ENCODE results near the gene RAB4B.
"Not testable (repeated sequence)": the region's sequence is repeated elsewhere in the genome, so short reads cannot be mapped to it uniquely, and the experiment has no call there.

RAB4B gene

DNA sequence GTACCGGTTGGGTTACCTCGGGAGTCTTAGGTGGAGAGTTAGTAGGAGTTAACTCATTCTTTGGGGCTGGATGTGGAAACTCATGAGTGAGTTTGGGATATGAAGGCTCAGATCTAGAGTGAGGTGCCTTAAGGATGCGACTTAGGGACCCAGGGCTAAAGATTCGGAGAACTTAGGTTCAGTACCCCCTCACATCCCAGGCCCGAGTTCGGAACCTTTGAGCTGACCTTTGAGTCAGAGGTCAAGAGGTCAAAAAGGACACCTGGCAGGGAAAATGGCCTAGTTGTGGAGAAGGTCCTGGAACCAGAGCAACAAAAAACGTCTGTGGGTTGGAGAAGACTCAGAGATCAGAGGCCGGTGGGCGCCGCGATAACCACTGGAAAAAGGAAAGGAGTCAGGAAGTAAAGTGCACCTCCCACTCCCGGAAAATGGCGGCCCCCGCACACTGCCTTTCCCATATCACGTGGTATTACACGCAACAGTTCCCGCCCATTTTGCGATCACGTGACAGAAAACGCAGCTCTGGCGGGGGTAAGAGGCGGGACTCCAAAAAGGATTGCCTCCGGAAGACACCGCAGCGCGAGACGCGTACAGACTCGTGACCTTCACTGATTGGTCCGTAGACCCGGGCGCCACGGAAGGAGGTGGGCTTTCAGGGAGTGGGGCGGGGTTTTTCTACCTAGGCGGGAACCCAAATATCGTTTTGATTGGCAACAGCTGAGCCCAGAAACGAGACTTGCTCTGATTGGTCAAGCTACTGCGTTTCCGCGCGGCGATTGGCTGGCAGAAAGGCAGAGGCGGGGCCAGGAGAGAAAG is 27.8 kb upstream of the RAB4B start, which contains the start of gene ACTMAP:
Gene ACTMAP (minus strand): TSS at position 420 of the 816 bp plus-strand sequence. CDS start 674 bp downstream, outside the sequence.
- peak; percentile 97 to 100 (median 100) for DNase-seq

DNA sequence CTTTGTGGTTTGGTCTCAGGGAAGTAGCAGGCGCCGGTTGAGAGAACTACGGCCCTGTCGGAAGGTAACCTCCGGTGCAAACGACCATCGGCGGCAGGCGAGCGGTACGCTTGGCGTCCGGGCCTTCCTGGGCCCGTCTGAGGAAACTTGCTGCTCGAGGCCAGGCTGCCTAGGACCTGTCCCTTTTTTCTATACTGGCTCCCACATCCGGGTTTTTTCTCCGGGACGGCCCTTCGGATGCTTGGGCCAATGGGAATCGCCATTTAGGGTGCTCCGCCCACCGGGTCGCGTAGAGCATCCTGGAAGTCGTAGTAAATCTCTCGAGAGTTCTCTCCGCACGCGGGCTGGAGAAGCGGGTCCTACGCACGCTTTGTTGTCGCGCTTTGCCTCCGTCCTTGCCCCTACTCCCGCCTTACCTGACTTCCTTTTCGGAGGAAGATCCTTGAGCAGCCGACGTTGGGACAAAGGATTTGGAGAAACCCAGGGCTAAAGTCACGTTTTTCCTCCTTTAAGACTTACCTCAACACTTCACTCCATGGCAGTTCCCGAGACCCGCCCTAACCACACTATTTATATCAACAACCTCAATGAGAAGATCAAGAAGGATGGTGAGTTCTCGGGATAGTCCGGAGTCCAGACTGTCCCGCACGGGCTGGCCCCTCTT is 27.0 kb upstream of the RAB4B start, which contains the start of gene SNRPA:
Gene SNRPA (plus strand): TSS at position 330 of the 664 bp plus-strand sequence. CDS start 206 bp downstream, at position 536.
- peak in 49 of 51 donors; percentile 89 to 100 (median 97) for DNase-seq

DNA sequence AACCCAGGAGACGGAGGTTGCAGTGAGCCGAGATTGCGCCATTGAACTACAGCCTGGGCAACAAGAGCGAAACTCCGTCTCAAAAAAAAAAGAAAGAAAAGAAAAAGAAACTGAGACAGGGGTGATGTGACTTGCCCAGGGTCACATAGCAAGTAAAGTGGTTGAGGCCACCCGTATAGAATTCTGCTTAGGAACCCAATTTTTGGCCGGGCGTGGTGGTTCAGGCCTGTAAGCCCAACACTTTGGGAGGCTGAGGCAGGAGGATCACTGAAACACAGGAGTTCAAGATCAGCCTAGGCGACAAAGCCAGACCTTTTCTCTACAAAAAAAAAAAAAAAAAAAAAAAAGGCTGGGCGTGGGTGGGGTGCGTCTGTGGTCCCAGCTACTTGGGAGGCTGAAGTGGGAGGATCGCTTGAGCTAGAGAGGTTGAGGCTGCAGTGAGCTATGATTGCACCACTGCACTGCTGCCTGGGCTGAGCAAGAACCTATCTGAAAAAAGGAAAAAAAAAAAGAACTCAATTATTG is 25.7 kb upstream of the RAB4B start:
- no peak for DNase-seq

DNA sequence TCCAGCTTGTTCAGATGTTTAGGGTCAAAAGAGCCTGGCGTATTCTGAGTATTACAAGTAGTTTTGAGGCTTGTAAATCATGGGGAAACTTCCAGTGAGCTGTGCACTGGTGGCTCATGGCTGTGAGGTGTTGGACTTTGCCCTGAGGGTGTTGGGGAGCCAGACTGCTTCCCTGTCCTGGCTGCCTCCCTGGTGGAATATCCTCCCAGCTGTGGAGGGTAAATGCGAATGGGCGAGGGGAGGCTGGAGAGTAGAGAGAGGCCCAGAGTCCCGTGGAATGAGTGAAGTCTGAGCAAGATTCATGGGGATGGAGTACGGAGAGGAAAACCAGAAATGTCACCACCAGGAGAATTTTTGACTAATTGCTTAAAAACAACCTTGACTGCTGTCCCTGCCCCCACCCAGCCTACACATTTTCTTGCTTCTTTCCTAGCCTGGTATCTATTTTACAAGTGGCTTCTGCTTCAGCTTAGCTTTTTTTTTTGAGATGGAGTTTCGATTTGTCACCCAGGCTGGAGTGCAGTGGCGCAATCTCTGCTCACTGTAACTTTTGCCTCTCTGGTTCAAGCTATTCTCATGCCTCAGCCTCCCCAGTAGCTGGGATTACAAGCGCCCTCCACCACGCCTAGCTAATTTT is 23.3 kb upstream of the RAB4B start:
- DNase-seq: peak in 1 of 51 donors; percentile 29

DNA sequence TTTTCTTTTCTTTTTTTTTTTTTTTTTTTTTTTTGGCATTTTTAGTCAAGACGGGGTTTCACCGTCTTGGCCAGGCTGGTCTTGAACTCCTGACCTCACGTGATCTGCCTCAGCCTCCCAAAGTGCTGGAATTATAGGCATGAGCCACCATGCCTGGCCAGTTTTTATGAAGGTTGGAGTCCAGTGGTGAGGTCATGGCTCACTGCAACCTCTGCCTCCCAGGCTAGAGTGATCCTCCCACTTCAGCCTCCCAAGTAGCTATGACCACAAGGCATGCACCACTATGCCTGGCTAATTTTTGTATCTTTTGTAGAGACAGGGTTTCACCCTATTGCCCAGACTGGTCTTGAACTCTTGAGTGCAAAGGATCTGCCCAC is 22.8 kb upstream of the RAB4B start:
- no peak for DNase-seq

DNA sequence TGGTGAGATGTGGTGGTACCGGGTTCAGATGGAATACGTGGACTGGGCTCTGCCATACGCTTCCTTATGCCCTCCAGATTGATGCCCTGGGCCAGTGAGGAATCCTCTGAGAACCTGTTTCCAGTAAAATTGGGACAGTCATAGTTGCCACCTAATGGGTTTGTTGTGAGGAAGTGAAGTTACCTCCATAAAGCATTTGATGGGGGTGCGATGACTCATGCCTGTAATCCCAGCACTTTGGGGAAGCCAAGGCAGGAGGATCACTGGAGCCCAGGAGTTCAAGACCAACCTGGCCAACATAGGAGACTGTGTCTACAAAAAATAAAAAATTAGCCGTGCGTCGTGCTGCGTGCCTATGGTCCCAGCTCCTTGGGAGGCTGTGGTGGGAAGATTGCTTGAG is 22.3 kb upstream of the RAB4B start:
- DNase-seq: no peak

DNA sequence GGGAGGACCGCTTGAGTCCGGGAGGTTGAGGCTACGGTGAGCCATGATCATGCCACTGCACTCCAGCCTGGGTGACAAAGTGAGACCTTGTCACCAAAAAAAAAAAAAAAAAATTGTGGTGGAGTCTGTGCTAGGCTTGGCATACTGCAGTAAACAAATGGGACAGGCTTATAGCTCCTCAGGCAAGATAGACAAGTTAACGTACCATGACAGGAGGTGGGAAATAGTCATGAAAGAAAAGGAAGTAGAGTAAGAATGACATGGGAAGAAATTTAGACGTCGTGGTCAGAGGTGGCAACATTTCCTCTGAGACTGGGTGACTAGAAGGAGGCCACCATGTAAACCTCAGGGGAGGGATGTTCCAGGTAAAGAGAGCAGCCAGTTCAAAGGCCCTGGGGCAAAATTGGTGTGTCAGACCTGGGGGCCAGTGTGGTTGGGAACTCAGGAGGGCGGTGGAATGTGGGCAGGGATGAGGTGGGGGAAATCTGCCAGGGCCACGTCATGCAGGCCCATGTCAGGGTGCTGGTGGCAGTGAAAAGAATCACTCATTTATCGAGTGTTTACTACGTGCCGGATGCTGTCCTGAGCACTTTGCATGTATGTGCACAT is 21.4 kb upstream of the RAB4B start:
- no peak for DNase-seq

DNA sequence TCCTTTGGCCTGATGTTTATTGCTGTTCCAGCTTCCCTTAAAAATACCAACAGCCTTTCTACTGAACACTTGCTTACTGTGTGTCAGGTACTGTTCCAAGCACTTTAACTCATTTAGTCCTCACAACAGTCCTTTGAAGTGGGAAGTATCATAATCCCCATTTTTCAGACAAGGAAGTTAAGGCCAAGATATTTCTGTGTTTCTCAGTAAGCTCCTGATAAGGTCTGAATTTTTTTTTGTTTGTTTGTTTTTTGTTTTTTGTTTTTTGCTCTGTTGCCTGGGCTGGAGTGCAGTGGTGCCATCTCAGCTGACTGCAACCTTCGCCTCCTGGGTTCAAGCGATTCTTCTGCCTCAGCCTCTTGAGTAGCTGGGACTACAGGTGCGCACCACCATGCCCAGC is 19.6 kb upstream of the RAB4B start:
- DNase-seq: no peak

DNA sequence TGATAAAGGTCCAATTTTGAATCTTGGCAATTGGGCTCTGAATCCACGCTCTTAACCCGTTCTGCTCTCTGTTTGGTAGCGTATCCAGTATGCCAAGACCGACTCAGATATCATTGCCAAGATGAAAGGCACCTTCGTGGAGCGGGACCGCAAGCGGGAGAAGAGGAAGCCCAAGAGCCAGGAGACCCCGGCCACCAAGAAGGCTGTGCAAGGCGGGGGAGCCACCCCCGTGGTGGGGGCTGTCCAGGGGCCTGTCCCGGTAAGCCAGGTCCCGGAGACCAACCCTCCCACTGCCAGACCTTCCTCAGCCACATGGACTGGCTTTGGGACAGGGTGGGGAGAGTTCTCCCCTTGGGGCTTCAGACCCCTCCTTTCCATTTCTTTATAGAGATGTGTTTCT is 18.7 kb upstream of the RAB4B start:
- no peak for DNase-seq

DNA sequence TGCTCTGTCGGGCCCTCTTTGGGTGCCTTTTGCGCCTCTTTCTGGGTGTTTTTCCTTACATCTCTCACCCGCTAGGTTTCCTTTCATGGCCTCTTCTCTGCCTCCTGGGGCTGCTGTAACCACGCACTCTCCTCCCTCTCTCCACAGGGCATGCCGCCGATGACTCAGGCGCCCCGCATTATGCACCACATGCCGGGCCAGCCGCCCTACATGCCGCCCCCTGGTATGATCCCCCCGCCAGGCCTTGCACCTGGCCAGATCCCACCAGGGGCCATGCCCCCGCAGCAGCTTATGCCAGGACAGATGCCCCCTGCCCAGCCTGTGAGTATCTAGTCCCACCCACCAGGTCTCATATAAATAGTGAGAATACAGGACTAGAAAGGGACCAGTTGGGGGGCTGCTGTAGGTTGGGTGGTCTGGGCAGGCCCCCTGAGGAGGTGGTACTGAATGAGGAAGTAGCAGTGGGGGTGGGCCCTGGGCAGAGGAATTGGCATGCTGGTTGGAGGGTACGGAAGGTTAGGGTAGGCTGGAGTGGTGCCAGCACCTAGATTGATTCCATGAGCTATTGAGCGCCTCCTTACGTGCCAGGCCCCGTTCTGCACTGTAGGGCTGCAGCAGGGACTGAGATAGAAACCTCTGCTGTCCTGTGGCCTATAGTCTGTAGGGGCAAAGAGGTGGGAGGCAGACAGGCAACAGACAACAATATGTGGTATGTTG is 15.1 kb upstream of the RAB4B start:
- DNase-seq: no peak

DNA sequence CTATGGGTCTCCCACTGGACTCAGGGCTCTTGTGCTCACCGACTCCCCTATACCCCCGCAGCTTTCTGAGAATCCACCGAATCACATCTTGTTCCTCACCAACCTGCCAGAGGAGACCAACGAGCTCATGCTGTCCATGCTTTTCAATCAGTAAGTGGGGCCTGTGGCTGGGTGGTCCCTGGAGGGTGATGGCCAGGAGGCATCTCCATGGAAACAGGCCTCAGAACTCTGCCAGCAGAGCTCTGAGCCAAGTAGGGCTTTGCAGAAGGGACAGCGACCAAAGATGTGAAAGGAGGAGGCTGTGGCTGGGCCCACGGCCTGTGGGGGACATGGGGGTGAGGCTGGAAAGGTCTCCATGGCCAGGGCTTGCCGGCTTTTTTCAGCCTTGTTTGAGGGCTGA is 14.5 kb upstream of the RAB4B start:
- peak in 11 of 51 donors; percentile 1 to 49 (median 20) for DNase-seq

DNA sequence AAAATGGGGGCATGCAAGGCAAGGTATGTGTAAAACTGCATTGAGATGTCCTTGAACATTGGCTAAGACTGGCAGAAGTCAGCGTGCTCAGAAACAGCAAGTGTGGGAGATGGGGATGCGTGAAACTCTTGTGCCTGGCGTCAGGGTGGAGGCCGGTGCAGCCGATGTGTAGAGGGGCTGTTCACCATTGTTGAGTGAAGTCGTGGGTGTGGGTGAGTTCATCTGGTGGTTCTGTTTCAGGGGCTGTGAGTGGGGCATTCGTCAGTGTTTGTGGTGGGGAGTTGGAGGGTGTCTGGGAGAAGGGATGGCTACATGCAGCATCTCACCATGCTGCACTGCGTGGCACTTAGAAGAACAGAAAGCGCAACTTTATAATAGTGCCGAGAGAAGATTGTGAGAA is 14.1 kb upstream of the RAB4B start:
- DNase-seq: peak in 1 of 51 donors; percentile 19

DNA sequence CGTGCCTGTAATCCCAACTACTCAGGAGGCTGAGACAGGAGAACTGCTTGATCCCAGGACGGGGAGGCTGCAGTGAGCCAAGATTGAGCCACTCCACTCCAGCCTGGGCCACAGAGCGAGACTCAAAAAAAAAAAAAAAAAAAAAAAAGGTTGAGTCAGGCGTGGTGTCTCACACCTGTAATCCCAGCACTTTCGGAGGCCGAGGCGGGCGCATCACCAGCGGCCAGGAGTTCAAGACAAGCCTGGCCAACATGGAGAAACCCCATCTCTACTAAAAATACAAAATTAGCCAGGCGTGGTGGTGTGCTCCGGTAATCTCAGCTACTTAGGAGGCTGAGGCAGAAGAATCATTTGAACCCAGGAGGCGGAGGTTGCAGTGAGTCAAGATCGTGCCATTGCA is 11.7 kb upstream of the RAB4B start:
- DNase-seq: not testable (repeated sequence)

DNA sequence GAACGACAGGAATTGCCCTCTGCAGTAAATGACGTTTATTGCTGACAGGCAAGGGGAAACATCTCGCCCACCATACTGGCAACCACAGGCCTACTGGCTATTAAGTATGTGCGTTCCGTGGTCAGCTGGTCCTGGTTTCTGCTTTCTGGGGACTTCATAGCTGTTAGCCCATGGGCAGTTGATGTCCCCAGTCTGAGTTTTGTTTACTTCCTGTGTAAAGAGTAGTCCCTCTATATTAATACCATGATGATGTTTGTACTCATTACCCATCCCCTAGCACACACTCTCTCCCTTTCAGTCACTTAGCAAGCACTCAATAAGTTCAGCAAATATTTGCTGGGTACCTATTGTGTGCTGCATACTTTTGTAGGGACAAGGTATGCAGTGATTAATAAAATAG is 9.2 kb upstream of the RAB4B start:
- DNase-seq: no peak

DNA sequence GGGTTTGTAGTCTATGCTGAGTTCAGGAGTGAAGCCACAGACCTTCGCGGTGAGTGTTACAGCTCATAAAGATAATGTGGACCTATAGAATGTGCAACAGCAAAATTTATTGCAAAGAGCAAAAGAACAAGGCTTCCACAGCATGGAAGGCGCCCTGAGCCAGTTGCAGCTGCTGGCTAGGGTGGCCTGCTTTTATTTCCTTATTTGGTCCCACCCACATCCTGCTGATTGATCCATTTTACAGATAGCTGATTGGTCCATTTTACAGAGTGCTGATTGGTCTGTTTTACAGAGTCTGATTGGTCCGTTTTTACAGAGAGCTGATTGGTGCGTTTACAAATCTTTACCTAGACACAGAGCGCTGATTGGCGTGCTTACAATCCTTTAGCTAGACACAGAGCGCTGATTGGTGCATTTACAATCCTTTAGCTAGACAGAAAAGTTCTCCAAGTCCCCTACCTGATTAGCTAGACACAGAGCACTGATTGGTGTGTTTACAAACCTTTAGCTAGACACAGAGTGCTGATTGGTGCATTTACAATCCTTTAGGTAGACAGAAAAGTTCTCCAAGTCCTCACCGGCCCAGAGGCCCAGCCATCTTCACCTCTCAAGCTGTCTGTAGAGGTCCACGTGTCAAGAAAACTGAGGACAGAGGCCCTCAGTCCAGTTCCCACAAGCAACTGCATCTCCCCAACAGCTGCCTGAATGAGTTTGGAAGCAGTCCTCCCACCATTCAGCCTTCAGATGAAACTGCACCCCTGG is 6.8 kb upstream of the RAB4B start:
- not testable (repeated sequence) for DNase-seq

DNA sequence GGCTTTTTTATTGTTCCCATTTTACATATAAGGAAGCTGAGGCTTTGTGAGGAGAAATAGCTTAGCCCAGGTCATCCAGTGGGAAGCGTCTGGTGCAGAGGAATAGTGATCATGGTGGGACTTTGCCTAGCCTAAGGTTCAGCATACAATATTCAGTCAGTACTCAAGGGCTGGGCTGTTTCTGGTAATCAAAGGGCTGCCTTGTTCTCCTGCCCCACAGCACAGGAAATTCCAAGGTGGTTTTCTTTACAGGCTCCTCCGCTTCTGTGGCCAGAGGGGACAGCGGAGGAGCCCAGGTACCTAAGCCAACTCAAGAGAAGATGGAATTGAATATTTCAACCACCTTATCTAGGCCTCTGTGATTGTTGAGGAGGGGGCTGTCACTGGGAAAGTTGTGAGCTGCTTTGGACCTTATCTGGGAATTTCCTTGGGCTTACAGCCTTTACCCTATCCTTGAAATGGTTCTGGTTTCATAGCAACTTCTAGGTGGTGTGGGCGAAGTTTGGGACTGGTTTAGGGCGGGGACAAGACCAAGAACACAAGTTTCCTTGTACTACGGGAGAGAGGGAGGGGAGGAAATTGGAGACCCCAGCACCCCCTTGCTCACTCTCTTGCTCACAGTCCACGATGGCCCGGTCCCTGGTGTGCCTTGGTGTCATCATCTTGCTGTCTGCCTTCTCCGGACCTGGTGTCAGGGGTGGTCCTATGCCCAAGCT is 3.0 kb upstream of the RAB4B start, which contains the start of gene MIA:
Gene MIA (plus strand): TSS at position 606 of the 716 bp plus-strand sequence. CDS start 22 bp downstream, at position 628.
- DNase-seq: no peak

DNA sequence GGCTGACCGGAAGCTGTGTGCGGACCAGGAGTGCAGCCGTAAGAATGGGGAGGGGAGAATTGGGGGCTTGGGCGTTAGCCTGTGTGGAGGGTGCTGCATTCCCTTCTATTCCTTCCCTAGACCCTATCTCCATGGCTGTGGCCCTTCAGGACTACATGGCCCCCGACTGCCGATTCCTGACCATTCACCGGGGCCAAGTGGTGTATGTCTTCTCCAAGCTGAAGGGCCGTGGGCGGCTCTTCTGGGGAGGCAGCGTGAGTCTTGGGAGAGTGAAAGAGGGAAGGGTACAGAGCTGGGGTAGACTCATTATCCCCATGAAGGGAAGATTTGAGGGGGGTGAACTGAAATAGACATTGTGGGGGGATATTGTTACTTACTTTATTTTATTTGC is 2.4 kb upstream of the RAB4B start:
- DNase-seq: no peak

DNA sequence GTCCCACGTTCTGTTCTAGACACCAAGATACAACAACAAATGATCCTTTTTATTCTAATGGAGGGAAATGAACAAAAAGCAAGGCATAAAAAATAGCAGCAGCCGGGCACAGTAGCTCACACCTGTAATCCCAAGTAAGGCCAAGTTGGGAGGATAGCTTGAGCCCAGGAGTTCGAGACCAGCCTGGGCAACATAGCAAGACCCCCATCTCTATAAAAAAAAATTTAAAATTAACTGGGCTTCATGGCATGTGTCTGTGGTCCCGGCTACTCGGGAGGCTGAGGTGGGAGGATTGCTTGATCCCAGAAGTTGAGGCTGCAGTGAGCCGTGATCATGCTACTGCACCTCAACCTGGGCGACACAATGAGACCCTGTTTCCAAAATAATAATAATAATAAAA is 1.7 kb upstream of the RAB4B start:
- no peak for DNase-seq

DNA sequence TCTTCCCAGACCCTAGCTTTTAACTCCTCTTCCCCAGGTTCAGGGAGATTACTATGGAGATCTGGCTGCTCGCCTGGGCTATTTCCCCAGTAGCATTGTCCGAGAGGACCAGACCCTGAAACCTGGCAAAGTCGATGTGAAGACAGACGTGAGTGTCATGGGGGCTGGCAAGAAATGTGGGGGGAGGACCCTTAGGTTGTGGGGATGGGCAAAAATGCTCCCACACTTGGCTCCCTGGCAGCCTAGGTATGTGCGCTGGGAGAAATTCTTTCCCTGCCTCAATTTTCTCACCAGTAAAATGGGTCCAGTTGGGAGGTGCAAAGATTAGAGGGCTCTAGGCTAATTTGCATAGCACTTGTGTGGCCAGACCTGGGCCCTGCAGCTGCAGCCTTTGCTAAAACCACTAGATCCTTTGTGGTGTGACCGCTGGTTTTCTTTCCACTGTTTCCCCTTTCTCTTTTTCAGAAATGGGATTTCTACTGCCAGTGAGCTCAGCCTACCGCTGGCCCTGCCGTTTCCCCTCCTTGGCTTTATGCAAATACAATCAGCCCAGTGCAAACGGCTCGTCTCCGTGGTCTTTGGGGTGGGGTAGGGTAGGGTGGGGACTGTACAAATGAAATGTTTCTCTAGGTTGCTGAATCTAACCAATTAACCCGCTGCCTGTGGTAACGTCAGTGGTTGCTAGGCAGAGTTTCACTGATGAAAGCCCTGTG is 959 bp upstream of the RAB4B start:
- DNase-seq: peak in 45 of 51 donors; percentile 25 to 94 (median 79)
